K562 (cell line): ENCODE results near the gene SLC31A1. TPM values are rescaled to one million over a fixed set of nuclear protein-coding genes. Genes with fewer than 3 reads are reported as not detected.
A peak's percentile ranks its signal among the peaks of the same experiment; 100 is the strongest.

Experiments used
- ATAC-seq: fragments of 200-7000 bp; cut with Tn5 transposase; 3 replicates; pipeline ENCODE4 v1.9.1; 2020; ENCODE audit warnings: moderate library complexity
- Bru-seq: library from RNA; stranded (reverse); fragments of 400-500 nt; gene quantifications from one replicate; lab custom pipeline; 2021; lab: Mats Ljungman, UMichigan
- BruChase-seq, 2 experiments: library from RNA; stranded (reverse); fragments of 400-500 nt; gene quantifications; one replicate each; lab custom pipeline; 2021; lab: Mats Ljungman, UMichigan
- BruUV-seq: library from RNA; stranded (reverse); fragments of 400-500 nt; replicated peaks from 2 replicates; lab custom pipeline; 2021; lab: Mats Ljungman, UMichigan
- CTCF ChIA-PET: fragments of 300-600 bp; formaldehyde crosslinking; extraction: SDS; loops from one replicate; lab custom pipeline; 2021; ENCODE audit warnings: low intra/inter-chr PET ratio; lab: Yijun Ruan, JAX
- POLR2A ChIA-PET: fragments of 300-600, 350-650 bp; sonication (Branson Sonifier 250); formaldehyde crosslinking; extraction: SDS; loops from one replicate; lab custom pipeline; 2021; ENCODE audit warnings: antibody characterized with exemption, inconsistent platforms; lab: Yijun Ruan, JAX
- DNase-seq, 4 experiments: peaks; one replicate each; pipeline versions ENCODE4 v3.0.0 to v3.0.0-alpha.2; 2011 to 2018; ENCODE audit warnings: low spot score in 3 of 4, mixed read lengths in 3 of 4; ENCODE audit errors: extremely low read depth in 1 of 4
- FAIRE-seq: peaks from 2 replicates; lab custom pipeline; 2011; peaks lifted over from hg19 to GRCh38; lab: Jason Lieb, UNC
- H2AFZ ChIP-seq: 2 replicates; pipeline ENCODE4 v1.6.0; 2011; ENCODE audit warnings: low read depth, low read length, control low read depth, inconsistent platforms
- H3K27ac ChIP-seq: fragments of 200-600 bp; 3 replicates; pipeline ENCODE4 v1.8.0; 2011; ENCODE audit warnings: low read depth, mild to moderate bottlenecking, control low read depth, inconsistent platforms, low read length, moderate library complexity, mixed read lengths; ENCODE audit errors: extremely low read depth
- H3K27me3 ChIP-seq, 2 experiments: fragments of 300-600 bp in 1 of 2; 2 replicates in 1 of 2; 3 replicates in 1 of 2; pipeline versions ENCODE4 v1.6.0 to v1.8.0; 2011; ENCODE audit warnings: inconsistent platforms in 2 of 2, low read length in 2 of 2, mild to moderate bottlenecking in 1 of 2, mixed read lengths in 1 of 2, moderate library complexity in 1 of 2; ENCODE audit not compliant: control insufficient read depth in 2 of 2, insufficient read depth in 2 of 2
- H3K36me3 ChIP-seq: fragments of 300-600 bp; 3 replicates; pipeline ENCODE4 v1.8.0; 2011; ENCODE audit warnings: mild to moderate bottlenecking, low read length, inconsistent platforms; ENCODE audit not compliant: control insufficient read depth, insufficient read depth
- H3K4me1 ChIP-seq, 2 experiments: fragments of 200-600 bp in 1 of 2; replicated peaks in 1 of 2; 2 replicates in 1 of 2; 3 replicates in 1 of 2; pipeline versions ENCODE4 v1.5.1 to v1.8.0; 2011; ENCODE audit warnings: inconsistent platforms in 2 of 2, low read length in 2 of 2, mild to moderate bottlenecking in 1 of 2, mixed read lengths in 1 of 2, moderate library complexity in 1 of 2; ENCODE audit not compliant: control insufficient read depth in 2 of 2, insufficient read depth in 2 of 2
- H3K4me2 ChIP-seq: 2 replicates; pipeline ENCODE4 v1.6.1; 2011; ENCODE audit warnings: low read length, control low read depth, inconsistent platforms, mixed read lengths; ENCODE audit not compliant: insufficient read depth
- H3K4me3 ChIP-seq: fragments of 200-600 bp; sonication (generic), shearing (Covaris generic); 2 replicates; pipeline ENCODE4 v1.5.1; 2016; ENCODE audit warnings: control low read depth, inconsistent platforms
- H3K79me2 ChIP-seq: fragments of 200-600 bp; 3 replicates; pipeline ENCODE4 v1.8.0; 2011; ENCODE audit warnings: low read length, inconsistent platforms; ENCODE audit not compliant: control insufficient read depth, insufficient read depth
- H3K9ac ChIP-seq, 2 experiments: 2 replicates each; pipeline versions ENCODE4 v1.6.0 to v1.6.1; 2011; ENCODE audit warnings: low read depth in 2 of 2, low read length in 2 of 2, control low read depth in 1 of 2, inconsistent platforms in 1 of 2, mild to moderate bottlenecking in 1 of 2, mixed read lengths in 1 of 2; ENCODE audit not compliant: insufficient read depth in 1 of 2
- H3K9me1 ChIP-seq: one replicate; pipeline ENCODE4 v1.6.0; 2011; ENCODE audit warnings: inconsistent platforms, mild to moderate bottlenecking, low read length, moderate library complexity; ENCODE audit not compliant: control insufficient read depth, insufficient read depth
- H3K9me3 ChIP-seq: replicated peaks from 2 replicates; pipeline ENCODE4 v1.5.1; 2011; ENCODE audit warnings: low read depth, low read length, inconsistent platforms; ENCODE audit not compliant: control insufficient read depth, insufficient read depth
- H4K20me1 ChIP-seq: replicated peaks from 2 replicates; pipeline ENCODE4 v1.6.1; 2011; ENCODE audit warnings: low read length, inconsistent platforms, mixed read lengths; ENCODE audit not compliant: control insufficient read depth, insufficient read depth
- ETV1 ChIP-seq: fragments of 450-650 bp; conservative IDR thresholded peaks from 2 replicates; pipeline ENCODE4 v1.6.1; 2016; ENCODE audit warnings: missing genetic modification characterization, control low read depth, low read depth, missing compliant biosample characterization
- ZNF217 ChIP-seq: sonication (generic); formaldehyde crosslinking; IDR thresholded peaks from 2 replicates; pipeline ENCODE4 v1.8.0; 2022; ENCODE audit warnings: mild to moderate bottlenecking, missing genetic modification reagents
- WGBS: fragments of 100-300 bp; shearing (Covaris generic); methylation state at CpG from one replicate; pipeline ENCODE4 v1.1.6; 2016; ENCODE audit warnings: low coverage, mixed read lengths; ENCODE audit not compliant: insufficient coverage; ENCODE audit errors: missing lambda C conversion rate; 5-methylcytosine and 5-hydroxymethylcytosine counted together
- in situ Hi-C: fragments of 300-500 bp; cut with MboI; formaldehyde crosslinking; loops from 4 replicates; pipeline ENCODE4 v1.15.0; 2018; ENCODE audit warnings: inconsistent platforms, mixed read lengths
- intact Hi-C: fragments of 100-400 bp; cut with micrococcal nuclease; formaldehyde crosslinking; loops from 2 replicates; pipeline ENCODE4 v1.14.2; 2022
- long read RNA-seq, 3 experiments: library from polyadenylated mRNA in 2 of 3; library from RNA in 1 of 3; unstranded in 2 of 3; stranded (forward) in 1 of 3; transcript quantifications; one replicate each; pipeline ENCODE4 v2.0.0, GENCODE V29; 2019 to 2022
- polyA minus RNA-seq, 3 experiments: library from RNA; depleted of rRNA, polyadenylated mRNA; stranded (reverse); fragments of >200 nt; gene quantifications; 2 replicates each; pipeline ENCODE4 v1.2.3, GENCODE V29; 2011
- polyA plus RNA-seq, 8 experiments: library from polyadenylated mRNA; depleted of rRNA in 4 of 8; stranded (reverse) in 5 of 8; unstranded in 3 of 8; fragments of >200 nt; fragmentation: Nextera tagmentation in 2 of 8; fragmentation: Illumina TruSeq in 1 of 8; extraction: Ambion mirVana in 2 of 8; extraction: Trizol in 1 of 8; gene quantifications; 2 replicates each; pipeline versions ENCODE4 v1.2.1 to v1.2.3, GENCODE V29; 2011 to 2014; ENCODE audit warnings: inconsistent platforms in 1 of 8, missing spikeins in 1 of 8
- total RNA-seq, 7 experiments: library from RNA; depleted of rRNA in 6 of 7; stranded (reverse); fragments of >200 nt in 6 of 7; fragmentation: Illumina TruSeq in 2 of 7; extraction: Trizol in 2 of 7; gene quantifications; 2 replicates each; pipeline versions ENCODE4 v1.2.1 to v1.2.3, GENCODE V29; 2011 to 2021; ENCODE audit warnings: low replicate concordance in 1 of 7
- TF ChIP-seq, protein P1 (sequence below), 2 experiments: fragments of 450-650 bp; IDR thresholded peaks; 2 replicates each; pipeline ENCODE4 v1.6.1; 2016; ENCODE audit warnings: mild to moderate bottlenecking in 2 of 2, borderline replicate concordance in 1 of 2, low read depth in 1 of 2, moderate library complexity in 1 of 2

Gene SLC31A1
- total RNA-seq (2011; cell fraction: chromatin; rRNA removed; ENCODE audit: low replicate concordance): 27.5 and 46.2 TPM in 2 replicates
- 29.9 and 34.7 TPM in 2 replicates for total RNA-seq (2011; cell fraction: nucleolus; rRNA removed)
- total RNA-seq (2011; cell fraction: nucleoplasm; rRNA removed): 63.7 and 98.0 TPM in 2 replicates
- total RNA-seq (2014; rRNA removed): 15.4 and 17.2 TPM in 2 replicates
- total RNA-seq (2014; rRNA removed; fragmentation: Illumina TruSeq; extraction: Trizol): 28.6 and 29.9 TPM in 2 replicates
- 17.3 and 19.7 TPM in 2 replicates for total RNA-seq (2015; rRNA removed; fragmentation: Illumina TruSeq; extraction: Trizol)
- total RNA-seq (2021): 25.8 and 25.9 TPM in 2 replicates
- 39.3 and 40.7 TPM in 2 replicates for polyA plus RNA-seq (2011; rRNA removed)
- 23.0 and 45.3 TPM in 2 replicates for polyA plus RNA-seq (2011; cell fraction: cytosol; rRNA removed)
- polyA plus RNA-seq (2011; cell fraction: nucleus; rRNA removed): 5.1 and 7.0 TPM in 2 replicates
- 28.0 and 65.7 TPM in 2 replicates for polyA plus RNA-seq (2012)
- 32.0 and 34.6 TPM in 2 replicates for polyA plus RNA-seq (2014; fragmentation: Illumina TruSeq; extraction: Trizol)
- polyA plus RNA-seq (2014; fragmentation: Nextera tagmentation; extraction: Ambion mirVana): 10 to 100 TPM; 21.7 to 30.7 TPM
- 19.7 and 25.4 TPM in 2 replicates for polyA plus RNA-seq (2014; rRNA removed)
- 41.4 and 42.7 TPM in 2 replicates for polyA minus RNA-seq (2011; rRNA and poly(A)+ RNA removed)
- 14.0 and 17.5 TPM in 2 replicates for polyA minus RNA-seq (2011; cell fraction: cytosol; rRNA and poly(A)+ RNA removed)
- 7.4 and 12.8 TPM in 2 replicates for polyA minus RNA-seq (2011; cell fraction: nucleus; rRNA and poly(A)+ RNA removed)
- percentile 78 among the genes with signal in this experiment for Bru-seq, nascent RNA
- percentile 86 among the genes with signal in this experiment for BruChase-seq, experiment 1, labeled RNA remaining after a 2-hour chase
- BruChase-seq, experiment 2, labeled RNA remaining after a 6-hour chase: percentile 86 among the genes with signal in this experiment
- long read RNA-seq, experiment 1, full-length matches to known transcripts: 134 of 195 reads
- long read RNA-seq, experiment 1, partial matches to known transcripts: 5 of 195 reads
- long read RNA-seq, experiment 1, other reads (novel, unspliced or antisense): 56 of 195 reads
- long read RNA-seq, experiment 2, full-length matches to known transcripts: 16 of 44 reads
- long read RNA-seq, experiment 2, partial matches to known transcripts: 27 of 44 reads
- long read RNA-seq, experiment 2, other reads (novel, unspliced or antisense): 1 of 44 reads
- long read RNA-seq, experiment 3, full-length matches to known transcripts: 35 of 39 reads
- long read RNA-seq, experiment 3, partial matches to known transcripts: 1 of 39 reads
- long read RNA-seq, experiment 3, other reads (novel, unspliced or antisense): 3 of 39 reads

DNA sequence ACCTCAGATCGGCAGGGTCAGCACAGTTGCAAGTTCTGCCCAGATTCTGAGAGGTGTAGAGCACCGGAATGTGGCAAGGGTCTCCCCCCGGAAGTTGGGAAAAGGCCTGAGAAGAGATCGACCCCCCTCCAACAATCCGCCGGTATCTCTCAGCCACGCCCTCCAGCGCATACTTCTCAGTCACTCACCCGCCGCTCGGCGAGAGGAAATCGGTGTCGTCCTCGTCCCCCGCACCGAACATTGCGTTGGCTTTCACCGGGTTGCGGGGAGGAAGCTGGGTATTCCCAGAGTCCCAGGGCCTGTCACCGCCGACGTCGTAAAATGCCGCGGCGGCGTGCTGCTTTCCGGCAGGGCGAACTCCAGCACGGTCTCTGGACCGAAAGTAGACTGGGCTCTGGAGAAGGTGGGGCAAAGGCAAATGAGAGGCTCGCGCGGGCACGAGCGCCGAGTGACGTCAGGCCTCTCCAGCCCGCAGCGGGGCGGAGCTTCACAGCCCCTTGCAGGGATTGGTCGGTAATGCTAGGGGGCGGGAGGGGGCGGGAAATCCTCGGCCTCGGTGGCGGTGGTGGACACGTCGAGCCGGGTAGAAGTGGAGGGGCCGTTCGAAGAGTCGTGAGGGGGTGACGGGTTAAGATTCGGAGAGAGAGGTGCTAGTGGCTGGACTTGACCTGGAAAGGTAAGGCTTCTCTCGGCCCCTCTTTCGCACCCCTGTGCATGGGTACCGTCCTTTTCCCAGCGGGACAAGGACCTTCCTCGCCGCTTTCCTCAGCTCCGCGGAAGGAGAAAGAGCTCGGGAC, at the start of gene SLC31A1, which contains the start of gene FKBP15:
TSS of gene SLC31A1 (plus strand) at position 542 of the 797 bp plus-strand sequence. CDS start 34,605 bp downstream, outside the sequence.
TSS of gene FKBP15 (minus strand) at position 275 of the 797 bp plus-strand sequence. CDS start at position 241, 34 bp downstream.
- Histone ChIP-seq H3K27ac (peak within 1 kb of the TSS; percentile 71), H3K4me1 (peaks cover 6 to 24% of the 10 kb centered on the region in 2 experiments; a peak in 3 of 5 replicates), H3K79me2 (peaks cover 78% of the 10 kb centered on the region), H3K9ac (peak within 1 kb of the TSS; percentile 79 to 94), H3K36me3 (peaks cover 25% of the 10 kb centered on the region; the same call in 1 of the 3 replicates), H3K9me3 (no peaks in the 10 kb centered on the region), H3K4me3 (peak within 1 kb of the TSS; percentile 76), H3K27me3 (no peaks in the 10 kb centered on the region), H2AFZ (peak within 1 kb of the TSS; percentile 96), H3K9me1 (no peaks in the 10 kb centered on the region), H4K20me1 (0 out of 2 replicates have a peak, but pooled peaks cover 2% of the 10 kb centered on the region), H3K4me2 (peak within 1 kb of the TSS; percentile 95)
- CTCF ChIA-PET: no interaction called here
- FAIRE-seq (peak; percentile 96), ATAC-seq (peak; percentile 94), DNase-seq (peak; percentile 98 to 99 (median 99))
- POLR2A ChIA-PET: interaction anchor here (0.5 to 2.9 kb wide), 20 partner anchors 11 to 647 kb away, joined by 3 to 23 read pairs (median 4); partner anchors contain the start of genes CDC26, PRPF4 and SLC31A2
- WGBS: under 1% methylated on average over 58 of the region's 65 CpGs
- in situ Hi-C loops: no loop called here
- intact Hi-C loops: loop anchor here (2.0 kb wide), 1 partner anchor 54 kb away; the partner anchor contains the start of genes CDC26 and PRPF4
- BruUV-seq: no TSS peak
- TF ChIP-seq, protein P1, sequence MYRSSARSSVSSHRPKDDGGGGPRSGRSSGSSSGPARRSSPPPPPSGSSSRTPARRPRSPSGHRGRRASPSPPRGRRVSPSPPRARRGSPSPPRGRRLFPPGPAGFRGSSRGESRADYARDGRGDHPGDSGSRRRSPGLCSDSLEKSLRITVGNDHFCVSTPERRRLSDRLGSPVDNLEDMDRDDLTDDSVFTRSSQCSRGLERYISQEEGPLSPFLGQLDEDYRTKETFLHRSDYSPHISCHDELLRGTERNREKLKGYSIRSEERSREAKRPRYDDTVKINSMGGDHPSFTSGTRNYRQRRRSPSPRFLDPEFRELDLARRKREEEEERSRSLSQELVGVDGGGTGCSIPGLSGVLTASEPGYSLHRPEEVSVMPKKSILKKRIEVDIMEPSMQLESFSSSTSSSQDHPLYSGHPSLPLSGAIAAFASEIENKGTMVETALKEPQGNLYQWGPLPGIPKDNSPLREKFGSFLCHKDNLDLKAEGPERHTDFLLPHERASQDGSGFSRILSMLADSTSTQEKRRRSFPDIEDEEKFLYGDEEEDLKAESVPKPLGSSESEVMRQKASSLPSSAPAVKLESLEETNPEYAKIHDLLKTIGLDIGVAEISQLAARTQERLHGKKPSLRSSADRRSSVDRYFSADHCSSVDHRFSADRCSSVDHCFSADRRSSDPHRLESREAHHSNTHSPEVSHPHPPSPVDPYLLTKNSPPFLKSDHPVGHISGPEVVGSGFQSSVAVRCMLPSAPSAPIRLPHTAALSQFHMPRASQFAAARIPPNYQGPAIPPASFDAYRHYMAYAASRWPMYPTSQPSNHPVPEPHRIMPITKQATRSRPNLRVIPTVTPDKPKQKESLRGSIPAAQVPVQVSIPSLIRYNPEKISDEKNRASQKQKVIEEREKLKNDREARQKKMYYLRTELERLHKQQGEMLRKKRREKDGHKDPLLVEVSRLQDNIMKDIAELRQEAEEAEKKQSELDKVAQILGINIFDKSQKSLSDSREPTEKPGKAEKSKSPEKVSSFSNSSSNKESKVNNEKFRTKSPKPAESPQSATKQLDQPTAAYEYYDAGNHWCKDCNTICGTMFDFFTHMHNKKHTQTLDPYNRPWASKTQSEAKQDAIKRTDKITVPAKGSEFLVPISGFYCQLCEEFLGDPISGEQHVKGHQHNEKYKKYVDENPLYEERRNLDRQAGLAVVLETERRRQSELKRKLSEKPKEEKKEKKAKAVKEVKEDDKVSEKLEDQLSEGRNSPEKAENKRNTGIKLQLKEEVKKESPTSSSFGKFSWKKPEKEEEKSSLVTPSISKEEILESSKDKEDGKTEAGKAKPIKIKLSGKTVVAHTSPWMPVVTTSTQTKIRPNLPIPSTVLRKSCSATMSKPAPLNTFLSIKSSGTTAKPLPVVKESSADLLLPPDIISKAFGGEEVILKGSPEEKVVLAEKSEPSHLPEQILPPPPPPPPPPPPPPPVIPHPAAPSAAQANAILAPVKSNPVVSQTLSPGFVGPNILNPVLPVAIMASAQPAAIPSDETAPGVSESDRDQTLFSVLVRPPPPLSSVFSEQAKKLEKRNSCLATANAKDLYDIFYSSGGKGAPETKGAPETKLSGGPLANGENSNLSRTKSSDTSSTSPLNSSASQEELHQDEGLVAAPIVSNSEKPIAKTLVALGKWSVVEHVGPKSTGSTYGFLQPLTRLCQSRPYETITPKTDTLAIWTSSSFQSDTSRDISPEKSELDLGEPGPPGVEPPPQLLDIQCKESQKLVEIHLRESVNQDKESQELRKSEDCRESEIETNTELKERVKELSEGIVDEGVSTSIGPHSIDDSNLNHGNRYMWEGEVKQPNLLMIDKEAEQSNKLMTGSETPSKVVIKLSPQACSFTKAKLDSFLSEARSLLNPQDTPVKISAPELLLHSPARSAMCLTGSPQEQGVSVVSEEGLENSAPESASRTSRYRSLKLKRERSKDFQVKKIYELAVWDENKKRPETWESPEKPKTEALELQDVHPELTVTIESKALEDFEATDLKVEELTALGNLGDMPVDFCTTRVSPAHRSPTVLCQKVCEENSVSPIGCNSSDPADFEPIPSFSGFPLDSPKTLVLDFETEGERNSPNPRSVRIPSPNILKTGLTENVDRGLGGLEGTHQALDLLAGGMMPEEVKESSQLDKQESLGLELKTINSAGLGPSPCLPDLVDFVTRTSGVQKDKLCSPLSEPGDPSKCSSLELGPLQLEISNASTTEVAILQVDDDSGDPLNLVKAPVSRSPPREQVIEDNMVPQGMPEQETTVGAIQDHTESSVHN (IDR thresholded peaks at IDR 0.05; ENCODE audit: borderline replicate concordance in 1 of 2, low read depth in 1 of 2): 0 out of 4 replicates have a peak, but pooled peaks of 1 of the 2 experiments have one; percentile 39
- TF ChIP-seq ZNF217 (CRISPR knock-in tag) (no peak), ETV1 (peak; percentile 27; the same call in 1 of the 2 replicates)
